Endothelial cell of umbilical vein (primary cell): ENCODE data around the gene MAFF.

Experiments
- MYC ChIP-seq: IDR thresholded peaks from one replicate; pipeline ENCODE4 v1.6.1; 2011; ENCODE audit warnings: mild to moderate bottlenecking, low read depth, low read length
- TF ChIP-seq, protein P1 (sequence below): IDR thresholded peaks from 2 replicates; pipeline ENCODE4 v1.6.1; 2011; ENCODE audit not compliant: insufficient read depth, insufficient read length

DNA sequence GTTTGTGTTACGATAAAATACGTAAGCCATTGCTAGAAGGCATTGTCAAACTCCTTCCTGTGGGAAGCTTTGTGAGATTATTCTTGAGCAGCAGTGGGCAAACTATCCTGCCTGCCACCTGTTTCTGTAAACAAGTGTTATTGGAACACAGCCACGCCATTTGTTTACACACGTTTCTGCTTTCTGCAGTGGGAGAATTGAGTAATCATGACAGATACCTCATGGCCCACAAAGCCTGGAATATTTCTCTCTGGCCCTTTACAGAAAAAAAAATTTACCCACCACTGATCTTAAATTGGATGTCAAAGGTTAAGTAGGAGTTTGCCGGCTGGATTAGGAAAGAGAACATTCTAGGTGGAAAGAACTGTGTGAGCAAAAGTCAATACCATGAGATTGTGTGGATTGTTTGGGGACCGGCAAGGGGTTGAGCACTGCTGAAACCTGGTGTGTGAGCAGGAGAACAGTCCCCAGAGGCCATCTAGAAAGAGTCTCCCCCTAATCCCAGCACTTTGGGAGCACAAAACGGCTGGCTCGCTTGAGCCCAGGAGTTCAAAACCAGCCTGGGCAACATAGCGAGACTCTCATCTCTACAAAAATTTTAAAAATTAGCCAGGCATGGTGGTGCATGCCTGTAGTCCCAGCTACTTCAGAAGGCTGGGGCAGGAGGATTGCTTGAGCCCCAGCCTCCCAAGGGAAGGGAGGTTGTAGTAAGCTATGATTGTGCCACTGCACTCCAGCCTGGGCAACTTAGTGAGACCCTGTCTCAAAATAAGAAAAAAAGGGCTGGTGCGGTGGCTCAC is 14.2 kb upstream of the MAFF start:
- TF ChIP-seq, protein P1, sequence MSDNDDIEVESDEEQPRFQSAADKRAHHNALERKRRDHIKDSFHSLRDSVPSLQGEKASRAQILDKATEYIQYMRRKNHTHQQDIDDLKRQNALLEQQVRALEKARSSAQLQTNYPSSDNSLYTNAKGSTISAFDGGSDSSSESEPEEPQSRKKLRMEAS: no peak
- no peak for TF ChIP-seq MYC
